Stimulated activated CD8-positive, alpha-beta memory T cell treated with anti-CD3 and anti-CD28 coated beads, Interleukin-4, amount 100 ng/mL, for 48 hours (primary cell): Measurements from ENCODE around the gene MAD1L1.
"Not testable (repeated sequence)": the region's sequence is repeated elsewhere in the genome, so short reads cannot be mapped to it uniquely, and the experiment has no call there.

Experiments used
- DNase-seq: peaks from one replicate; pipeline ENCODE4 v3.0.0-alpha.2; 2020

MAD1L1 gene

DNA sequence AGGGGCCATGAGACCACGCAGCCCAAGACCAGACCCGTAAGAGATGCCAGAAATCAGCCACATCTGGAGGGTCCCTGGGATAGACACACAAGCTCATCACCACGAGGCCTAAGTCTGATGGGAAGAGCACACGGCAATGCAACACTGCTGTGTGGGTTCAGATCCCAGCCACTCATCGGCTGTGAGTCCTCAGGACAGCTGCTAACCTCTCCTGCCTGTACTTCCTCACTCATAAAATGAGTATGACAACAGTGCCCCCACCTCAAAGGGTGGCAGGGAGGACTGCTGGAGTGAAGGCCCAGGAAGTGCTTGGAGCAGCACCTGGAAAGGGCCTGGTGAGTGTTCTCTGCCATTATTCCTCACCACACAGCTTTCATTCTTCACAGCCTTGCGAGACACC lies 60.9 kb downstream of the MAD1L1 start:
- DNase-seq = peak; percentile 12

DNA sequence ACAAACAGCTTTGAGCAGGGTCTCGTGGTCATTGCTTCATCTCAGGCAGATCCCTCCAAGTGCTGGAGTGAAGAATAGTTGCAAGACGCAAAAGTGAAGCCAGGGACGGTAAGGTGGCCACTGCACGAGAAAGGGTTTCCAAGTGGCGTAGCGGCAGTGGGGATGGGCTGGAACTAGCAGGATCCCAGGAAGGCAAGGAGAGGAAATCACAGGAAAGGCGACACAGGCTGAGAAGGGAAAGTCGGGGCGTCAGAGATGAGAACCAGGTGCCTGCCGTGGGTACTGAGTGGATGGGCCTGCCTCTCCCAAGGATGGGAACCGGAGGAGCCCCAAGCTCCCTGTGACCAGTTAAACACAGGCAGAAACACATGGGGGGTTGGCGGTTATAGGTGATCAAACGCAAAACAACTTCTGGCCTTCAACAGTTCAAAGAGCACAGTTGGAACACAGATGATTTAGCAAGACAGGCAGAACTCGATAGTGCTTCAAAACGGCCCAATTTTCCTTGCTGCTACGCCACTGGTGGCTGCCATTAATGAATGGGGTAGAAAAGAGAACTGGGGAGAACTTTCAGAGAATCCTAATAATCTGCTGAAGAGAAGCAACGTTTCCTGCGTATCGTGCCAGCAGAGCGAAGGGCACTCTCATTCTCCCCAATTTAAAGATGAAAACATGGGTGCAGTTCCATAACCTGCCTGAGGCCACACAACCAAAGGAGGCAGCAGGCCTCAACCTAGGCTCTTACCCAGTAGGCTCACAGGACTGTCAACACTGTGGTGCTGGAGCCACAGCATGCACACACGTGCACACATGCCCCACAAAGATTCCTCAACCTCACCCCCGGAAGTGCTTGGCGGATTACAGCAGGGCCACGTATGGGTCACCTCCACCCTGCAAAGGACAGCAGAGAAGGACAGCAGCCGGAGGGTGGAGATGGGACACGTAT lies 61.9 kb downstream of the MAD1L1 start:
- peak; percentile 17 for DNase-seq

- DNase-seq = peak; percentile 16
Measured at GRCh38 chr7:2169923-2170575, 62.7 kb downstream of the MAD1L1 start.

DNA sequence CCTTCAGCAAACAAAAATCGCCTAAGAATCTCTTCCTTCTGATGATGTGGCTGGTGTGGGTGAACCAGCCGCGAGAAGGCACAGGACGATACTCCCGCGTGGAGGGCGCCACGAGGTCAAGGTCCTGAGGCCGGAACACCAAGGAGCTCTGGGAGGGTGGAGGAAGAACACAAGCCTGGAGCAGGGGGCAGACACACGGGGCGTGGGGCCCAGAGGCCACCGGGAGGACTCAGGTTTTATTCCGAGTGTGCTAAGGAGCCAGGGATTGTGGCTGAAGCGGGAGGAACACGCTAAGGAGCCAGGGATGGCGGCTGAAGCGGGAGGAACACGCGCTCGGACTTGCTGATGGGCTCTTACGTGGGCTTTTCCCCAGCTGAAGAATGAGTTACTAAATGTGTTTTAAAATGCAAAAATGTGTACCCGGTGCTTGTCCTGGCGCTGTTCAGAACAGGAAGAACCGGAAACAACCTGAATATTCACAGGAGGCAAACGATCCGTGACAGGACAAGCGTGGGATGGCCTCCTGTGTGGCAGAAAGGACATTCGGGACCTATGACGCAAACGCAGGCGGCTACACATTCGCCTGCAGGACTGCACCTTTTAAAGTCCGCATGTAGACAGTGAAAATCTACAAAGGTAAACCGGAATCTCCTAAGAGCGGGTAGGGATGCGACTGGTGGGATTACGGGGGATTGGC lies 64.0 kb downstream of the MAD1L1 start:
- DNase-seq = peak; percentile 7

DNA sequence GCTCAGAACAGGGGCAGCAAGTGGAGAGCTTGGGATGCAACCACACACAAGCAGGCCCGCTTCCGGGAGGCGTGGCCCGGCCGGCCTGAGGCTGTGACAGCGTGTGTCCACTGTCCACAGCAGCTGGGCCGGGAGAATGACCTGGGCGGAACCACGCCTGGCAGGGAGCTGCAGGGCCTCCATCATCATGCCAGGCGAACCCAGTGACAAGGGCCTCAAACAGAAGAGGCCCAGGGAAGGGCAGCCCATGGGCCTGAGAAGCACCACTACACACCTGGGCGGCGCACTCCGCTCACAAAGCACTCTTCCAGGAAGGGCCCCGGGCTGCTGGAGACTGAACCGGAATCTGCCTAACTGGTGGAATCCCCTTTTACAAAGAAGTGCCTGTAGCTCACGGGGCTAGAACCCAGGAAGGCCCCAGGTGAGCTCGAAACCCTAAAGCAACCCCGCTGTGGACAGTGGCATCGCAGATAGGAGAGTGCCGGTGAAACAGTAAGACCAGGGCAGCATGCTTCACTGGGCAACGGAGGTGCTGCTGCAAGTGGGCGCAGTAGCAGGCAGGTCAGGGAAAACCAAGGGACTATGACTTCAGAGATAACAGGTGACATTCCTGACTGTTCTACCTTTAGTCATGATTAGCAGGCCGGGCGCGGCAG lies 66.0 kb downstream of the MAD1L1 start:
- peak; percentile 14 for DNase-seq

- peak; percentile 13 for DNase-seq
Measured at GRCh38 chr7:2165610-2166594, 66.8 kb downstream of the MAD1L1 start.

GRCh38 chr7:2165239-2165609 lies 67.5 kb downstream of the MAD1L1 start:
- DNase-seq = peak; percentile 0

DNA sequence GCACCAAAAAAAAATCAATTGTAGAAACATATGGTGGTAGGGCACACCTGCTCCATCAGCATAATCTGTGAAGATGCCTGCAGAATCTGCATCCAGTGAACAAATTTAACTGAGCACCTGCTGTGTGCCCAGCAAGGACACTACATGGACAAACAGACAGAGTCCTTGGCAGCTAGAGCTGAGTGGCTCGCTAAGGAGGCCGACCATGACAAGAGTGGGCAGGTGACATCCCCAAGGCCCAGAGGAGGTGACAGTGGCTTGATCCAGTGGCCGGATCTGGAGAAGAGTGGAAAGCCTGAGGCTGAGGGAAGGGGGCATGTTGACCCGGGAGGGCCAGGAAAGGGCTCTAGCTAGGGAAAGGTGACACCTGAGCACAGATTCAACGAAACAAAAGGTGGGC lies 68.1 kb downstream of the MAD1L1 start:
- DNase-seq = peak; percentile 3

DNA sequence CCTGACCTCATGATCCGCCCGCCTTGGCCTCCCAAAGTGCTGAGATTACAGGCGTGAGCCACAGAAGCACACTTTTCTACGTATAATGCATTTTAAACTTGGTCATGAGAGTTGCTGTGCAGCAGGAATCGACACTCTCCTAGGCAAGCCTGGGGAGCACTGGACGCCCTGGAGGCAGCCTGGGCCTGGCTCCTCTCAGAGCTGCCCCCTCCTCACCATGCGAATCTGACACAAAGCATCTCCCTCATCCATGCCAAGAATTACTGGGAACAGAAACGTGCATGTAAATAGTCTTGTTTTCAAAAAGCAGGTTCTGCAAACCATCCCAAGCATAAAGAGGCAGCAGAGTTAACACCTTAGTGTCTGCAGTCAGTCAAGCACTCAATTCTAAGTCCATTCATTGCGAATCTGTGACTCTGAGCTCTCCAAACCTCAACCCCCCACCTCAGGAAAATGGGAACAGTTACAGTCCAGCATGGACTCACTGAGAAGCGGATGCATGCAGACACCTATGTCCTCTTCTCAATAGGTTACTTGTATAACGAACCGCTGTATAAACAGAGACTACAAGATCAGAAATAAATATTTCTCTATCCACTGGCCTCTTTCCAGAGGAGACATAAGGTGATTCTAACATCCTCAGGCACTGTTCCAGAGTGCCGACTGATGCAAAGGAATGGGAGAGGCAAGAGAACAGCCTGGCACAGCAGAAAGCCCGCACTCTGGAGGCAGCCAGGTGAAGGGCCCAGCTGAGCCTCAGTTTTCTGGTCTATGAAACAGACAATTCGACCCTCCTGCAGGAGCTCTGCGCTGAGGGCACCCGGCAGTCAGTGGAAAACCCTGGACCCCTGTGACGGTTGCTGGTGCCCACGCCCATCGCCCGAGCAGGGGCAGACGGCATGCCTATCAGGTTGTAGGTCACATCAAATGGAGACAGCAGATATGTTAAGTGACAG lies 68.9 kb downstream of the MAD1L1 start:
- peak; percentile 7 for DNase-seq

DNA sequence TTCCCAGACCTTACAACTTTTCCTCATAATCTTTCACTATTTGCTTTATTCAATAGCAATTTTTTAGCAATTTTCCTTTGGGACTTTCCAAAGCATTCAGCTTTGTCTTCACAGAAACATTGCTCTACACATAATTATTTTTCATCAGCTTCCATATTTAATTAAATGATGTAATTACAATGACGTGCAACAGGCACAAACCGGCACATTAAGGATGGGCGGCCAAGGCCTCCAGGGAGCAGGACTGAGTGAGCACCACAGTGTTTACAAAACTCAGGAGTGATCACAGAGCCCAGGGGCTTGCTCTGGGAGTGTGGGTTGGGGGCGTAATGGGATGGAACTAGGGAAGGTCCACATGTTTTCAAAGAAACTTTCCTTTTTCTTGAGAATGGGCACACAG lies 69.8 kb downstream of the MAD1L1 start:
- DNase-seq = no peak

- not testable (repeated sequence) for DNase-seq
Measured at GRCh38 chr7:2162004-2162902, 70.5 kb downstream of the MAD1L1 start.

DNA sequence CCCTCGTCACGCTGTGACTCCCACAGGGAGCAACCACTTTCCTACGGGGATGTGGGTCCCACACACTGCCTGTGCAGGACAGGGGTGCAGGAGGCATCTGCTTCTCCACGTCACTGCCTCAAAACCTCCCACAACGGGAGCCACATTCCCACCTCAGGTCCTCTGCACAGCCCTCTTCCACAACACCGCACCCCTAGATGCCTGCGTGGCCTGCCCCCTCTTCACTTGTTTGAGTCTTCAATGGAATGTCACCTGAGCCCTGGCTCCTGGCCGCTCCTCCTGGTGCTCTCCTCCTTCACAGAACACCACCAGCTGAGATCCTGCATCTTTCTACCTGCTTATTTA lies 73.6 kb downstream of the MAD1L1 start:
- no peak for DNase-seq

- no peak for DNase-seq
Measured at GRCh38 chr7:2158331-2159175, 74.2 kb downstream of the MAD1L1 start.

- DNase-seq = no peak
Measured at GRCh38 chr7:2157473-2158279, 75.1 kb downstream of the MAD1L1 start.

DNA sequence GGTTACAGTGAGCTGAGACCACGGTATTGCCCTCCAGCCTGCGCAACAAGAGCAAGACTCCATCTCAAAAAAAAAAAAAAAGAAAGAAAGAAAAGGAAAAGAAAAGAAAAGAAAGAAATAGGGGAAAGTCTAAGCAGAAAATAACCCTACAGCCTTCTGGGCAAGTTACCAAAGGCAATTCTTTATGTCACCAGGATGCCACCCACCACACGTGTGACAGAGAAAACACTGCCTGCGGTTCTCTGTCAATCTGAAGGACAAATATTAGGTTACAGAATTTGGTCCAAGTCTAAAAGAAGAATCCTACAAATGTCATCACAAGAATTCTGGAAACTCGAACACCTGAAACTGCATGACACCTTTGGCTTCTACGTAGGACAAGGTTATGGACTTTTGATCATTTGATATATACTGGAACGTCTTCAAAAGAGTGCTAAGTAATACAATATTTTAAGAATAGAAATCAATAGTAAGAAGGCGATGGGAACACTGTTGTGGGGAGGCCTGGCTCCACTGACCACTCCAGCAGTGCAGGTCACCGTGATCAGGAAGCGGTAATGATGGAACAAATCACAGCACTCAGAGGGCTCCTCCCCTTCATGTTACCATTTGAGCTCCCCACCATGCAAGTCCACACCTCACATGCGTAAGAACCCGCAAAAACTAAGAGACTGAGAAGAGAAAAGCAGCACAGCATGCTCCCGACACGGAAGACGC lies 75.8 kb downstream of the MAD1L1 start:
- no peak for DNase-seq

GRCh38 chr7:2154831-2155230 lies 77.9 kb downstream of the MAD1L1 start:
- DNase-seq = no peak

GRCh38 chr7:2154121-2154520 lies 78.6 kb downstream of the MAD1L1 start:
- DNase-seq = no peak
